T-helper 17 cell (primary cell): ENCODE results near the gene PAN2. TPM values are rescaled to one million over a fixed set of nuclear protein-coding genes. Genes with fewer than 3 reads are reported as not detected.

ENCODE experiments used
- total RNA-seq, 4 donors: library from RNA in 2 of 4; stranded (reverse) in 2 of 4; gene quantifications; one replicate each; pipeline ENCODE4 v1.2.3 and lab custom pipeline; 2022 to 2026

The PAN2 gene
- total RNA-seq, 2 donors from 2014 or later = 81.1 to 108 TPM

Other genes with a start within 250 kb of the PAN2 start
- gene PA2G4, start 229.4 kb downstream of the PAN2 start, total RNA-seq = 10 to 100 TPM; 62.0 to 76.2 TPM
- 1,000 to 10,000 TPM; 5,484 to 5,668 TPM for gene RPL41, start 217.4 kb downstream of the PAN2 start, total RNA-seq
- 1 to 10 TPM; 6.8 to 8.7 TPM for gene ZC3H10, start 215.7 kb downstream of the PAN2 start, total RNA-seq
- gene ESYT1, start 205.7 kb downstream of the PAN2 start, total RNA-seq = 100 to 1,000 TPM; 178 to 211 TPM
- gene MYL6B, start 181.4 kb downstream of the PAN2 start, total RNA-seq = 1 to 10 TPM; 5.4 to 9.0 TPM
- gene MYL6, start 175.6 kb downstream of the PAN2 start, total RNA-seq = 100 to 1,000 TPM; 741 to 784 TPM
- 100 to 1,000 TPM; 130 to 138 TPM for gene SMARCC2, start 144.5 kb downstream of the PAN2 start, total RNA-seq
- gene RNF41, start 112.1 kb downstream of the PAN2 start, total RNA-seq = 10 to 100 TPM; 35.5 to 37.4 TPM
- 10 to 100 TPM; 12.5 to 19.4 TPM for gene NABP2, start 109.7 kb downstream of the PAN2 start, total RNA-seq
- gene SLC39A5, start 103.9 kb downstream of the PAN2 start, total RNA-seq = not detected
- gene ANKRD52, start 75.6 kb downstream of the PAN2 start, total RNA-seq = 10 to 100 TPM; 30.8 to 33.4 TPM
- 10 to 100 TPM; 28.7 to 34.4 TPM for gene COQ10A, start 67.1 kb downstream of the PAN2 start, total RNA-seq
- gene CS, start 33.7 kb downstream of the PAN2 start, total RNA-seq = 100 to 1,000 TPM; 189 to 197 TPM
- gene CNPY2, start 18.0 kb downstream of the PAN2 start, total RNA-seq = 10 to 100 TPM; 47.4 to 53.4 TPM
- gene IL23A, start 4.9 kb upstream of the PAN2 start, total RNA-seq = 10 to 100 TPM; 44.9 to 49.8 TPM
- gene STAT2, start 26.1 kb upstream of the PAN2 start, total RNA-seq = 100 to 1,000 TPM; 116 to 145 TPM
- not detected for gene APOF, start 28.9 kb upstream of the PAN2 start, total RNA-seq
- gene TIMELESS, start 115.4 kb upstream of the PAN2 start, total RNA-seq = 1 to 10 TPM; 5.0 to 5.1 TPM
- gene MIP, start 120.7 kb upstream of the PAN2 start, total RNA-seq = not detected
- 1 to 10 TPM; 5.8 to 6.4 TPM for gene SPRYD4, start 134.6 kb upstream of the PAN2 start, total RNA-seq
- gene GLS2, start 154.2 kb upstream of the PAN2 start, total RNA-seq = 1 to 10 TPM; 1.9 to 2.8 TPM
- 1 to 10 TPM; 2.1 to 3.0 TPM for gene RBMS2, start 187.8 kb upstream of the PAN2 start, total RNA-seq